Measurements from ENCODE around the gene TOM1L1.

The TOM1L1 gene

GRCh38 chr17:54899201-54899600, 1.5 kb upstream of the TOM1L1 start:
- no peak for DNase-seq

GRCh38 chr17:54899721-54900456, 763 bp upstream of the TOM1L1 start:
- DNase-seq: no peak

- DNase-seq: no peak
Observed at GRCh38 chr17:54901230-54901822, 674 bp downstream of the TOM1L1 start.

- no peak for DNase-seq
Observed at GRCh38 chr17:54902017-54902416, 1.4 kb downstream of the TOM1L1 start.

GRCh38 chr17:54902611-54903010, 2.0 kb downstream of the TOM1L1 start:
- DNase-seq: no peak

- DNase-seq: no peak
Observed at GRCh38 chr17:54903375-54903774, 2.7 kb downstream of the TOM1L1 start.

- no peak for DNase-seq
Observed at GRCh38 chr17:54906683-54907082, 6.0 kb downstream of the TOM1L1 start.

GRCh38 chr17:54907376-54907775, 6.7 kb downstream of the TOM1L1 start:
- no peak for DNase-seq

GRCh38 chr17:54909766-54910165, 9.1 kb downstream of the TOM1L1 start:
- DNase-seq: no peak

- no peak for DNase-seq
Observed at GRCh38 chr17:54916721-54917120, 16.1 kb downstream of the TOM1L1 start.

GRCh38 chr17:54919425-54919824, 18.8 kb downstream of the TOM1L1 start:
- DNase-seq: no peak

GRCh38 chr17:54920819-54921218, 20.2 kb downstream of the TOM1L1 start:
- DNase-seq: no peak

- DNase-seq: no peak
Observed at GRCh38 chr17:54924405-54924804, 23.8 kb downstream of the TOM1L1 start.

GRCh38 chr17:54927525-54927924, 26.9 kb downstream of the TOM1L1 start:
- no peak for DNase-seq

GRCh38 chr17:54932711-54933110, 32.1 kb downstream of the TOM1L1 start:
- no peak for DNase-seq

GRCh38 chr17:54933921-54934320, 33.3 kb downstream of the TOM1L1 start:
- no peak for DNase-seq

GRCh38 chr17:54935471-54935870, 34.8 kb downstream of the TOM1L1 start:
- no peak for DNase-seq

- no peak for DNase-seq
Observed at GRCh38 chr17:54937018-54937417, 36.4 kb downstream of the TOM1L1 start.

- no peak for DNase-seq
Observed at GRCh38 chr17:54937426-54937825, 36.8 kb downstream of the TOM1L1 start.

GRCh38 chr17:54941285-54941684, 40.6 kb downstream of the TOM1L1 start:
- DNase-seq: no peak

- no peak for DNase-seq
Observed at GRCh38 chr17:54944796-54945195, 44.1 kb downstream of the TOM1L1 start.

GRCh38 chr17:54945231-54945630, 44.6 kb downstream of the TOM1L1 start:
- DNase-seq: no peak

GRCh38 chr17:54945671-54946070, 45.0 kb downstream of the TOM1L1 start:
- no peak for DNase-seq

- DNase-seq: no peak
Observed at GRCh38 chr17:54947396-54947795, 46.7 kb downstream of the TOM1L1 start.

- DNase-seq: no peak
Observed at GRCh38 chr17:54948380-54948779, 47.7 kb downstream of the TOM1L1 start.

All from stimulated activated CD8-positive, alpha-beta memory T cell treated with anti-CD3 and anti-CD28 coated beads, Interleukin-4, amount 100 ng/mL, for 48 hours (primary cell).